Measurements from ENCODE around the gene INPP4B.

INPP4B gene

GRCh38 chr4:142574306-142574705 is 271.8 kb downstream of the INPP4B start:
- DNase-seq (ENCODE audit: low read depth), result no peak

GRCh38 chr4:142572071-142572470 is 274.0 kb downstream of the INPP4B start:
- DNase-seq (ENCODE audit: low read depth), result no peak

- no peak for DNase-seq (ENCODE audit: low read depth)
Observed at GRCh38 chr4:142567620-142568451, 278.3 kb downstream of the INPP4B start.

GRCh38 chr4:142567199-142567598 is 278.9 kb downstream of the INPP4B start:
- DNase-seq (ENCODE audit: low read depth), result peak; percentile 4

- no peak for DNase-seq (ENCODE audit: low read depth)
Observed at GRCh38 chr4:142566777-142567176, 279.3 kb downstream of the INPP4B start.

GRCh38 chr4:142566243-142566642 is 279.9 kb downstream of the INPP4B start:
- DNase-seq (ENCODE audit: low read depth), result no peak

GRCh38 chr4:142565771-142566170 is 280.3 kb downstream of the INPP4B start:
- no peak for DNase-seq (ENCODE audit: low read depth)

GRCh38 chr4:142563682-142564291 is 282.3 kb downstream of the INPP4B start:
- no peak for DNase-seq (ENCODE audit: low read depth)

- no peak for DNase-seq (ENCODE audit: low read depth)
Observed at GRCh38 chr4:142559986-142560385, 286.1 kb downstream of the INPP4B start.

GRCh38 chr4:142558851-142559250 is 287.2 kb downstream of the INPP4B start:
- no peak for DNase-seq (ENCODE audit: low read depth)

- no peak for DNase-seq (ENCODE audit: low read depth)
Observed at GRCh38 chr4:142557239-142557801, 288.8 kb downstream of the INPP4B start.

GRCh38 chr4:142556570-142557238 is 289.4 kb downstream of the INPP4B start:
- no peak for DNase-seq (ENCODE audit: low read depth)

- no peak for DNase-seq (ENCODE audit: low read depth)
Observed at GRCh38 chr4:142556048-142556447, 290.1 kb downstream of the INPP4B start.

- no peak for DNase-seq (ENCODE audit: low read depth)
Observed at GRCh38 chr4:142554412-142554811, 291.7 kb downstream of the INPP4B start.

GRCh38 chr4:142551517-142552305 is 294.4 kb downstream of the INPP4B start:
- DNase-seq (ENCODE audit: low read depth), result no peak

GRCh38 chr4:142550965-142551364 is 295.1 kb downstream of the INPP4B start:
- no peak for DNase-seq (ENCODE audit: low read depth)

GRCh38 chr4:142549726-142550463 is 296.2 kb downstream of the INPP4B start:
- DNase-seq (ENCODE audit: low read depth), result no peak

GRCh38 chr4:142549248-142549647 is 296.9 kb downstream of the INPP4B start:
- DNase-seq (ENCODE audit: low read depth), result no peak

GRCh38 chr4:142548491-142548890 is 297.6 kb downstream of the INPP4B start:
- DNase-seq (ENCODE audit: low read depth), result no peak

- no peak for DNase-seq (ENCODE audit: low read depth)
Observed at GRCh38 chr4:142547974-142548373, 298.1 kb downstream of the INPP4B start.

GRCh38 chr4:142544594-142544993 is 301.5 kb downstream of the INPP4B start:
- DNase-seq (ENCODE audit: low read depth), result no peak

Data from stimulated activated CD8-positive, alpha-beta memory T cell treated with anti-CD3 and anti-CD28 coated beads, Interleukin-4, amount 100 ng/mL, for 24 hours (primary cell).